ENCODE results near the gene CPSF2. TPM values are rescaled to one million over a fixed set of nuclear protein-coding genes. Genes with fewer than 3 reads are reported as not detected.

The CPSF2 gene
- total and polyA plus RNA-seq, 2 donors (not counting 1 experiment from before 2014, with no cell fraction given), result 41.8 to 46.9 TPM

- TF ChIP-seq CTCF (conservative IDR thresholded peaks at IDR 0.05 in 1 of 2, IDR thresholded peaks at IDR 0.05 in 1 of 2; ENCODE audit: low read depth in 1 of 2, low read length in 2 of 2) (no peak), EZH2 (IDR thresholded peaks at IDR 0.05; ENCODE audit: low read length, missing control alignments) (no peak)
- no peak overlapping the region for H2AFZ ChIP-seq (ENCODE audit: low read length)
These were observed 13.2 kb upstream of the CPSF2 start for GRCh38 chr14:92108345-92109254.

GRCh38 chr14:92109490-92109889 is 12.3 kb upstream of the CPSF2 start:
- Histone ChIP-seq H3K4me3 (replicated peaks in 1 of 4; ENCODE audit: control extremely low read depth in 1 of 4, insufficient read depth in 1 of 4, low read depth in 3 of 4, low read length in 4 of 4) (no peak overlapping the region), H3K4me2 (ENCODE audit: extremely low read depth, insufficient read depth, low read length) (no peak overlapping the region), H3K27ac (ENCODE audit: insufficient read depth, low read length) (no peak overlapping the region), H3K4me1 (ENCODE audit: control insufficient read depth, extremely low read depth, insufficient read depth, low read length) (peaks cover 4% of the 10 kb centered on the region), H4K20me1 (ENCODE audit: control insufficient read depth, extremely low read depth, insufficient read depth, low read length) (no peaks in the 10 kb centered on the region), H3K79me2 (ENCODE audit: control insufficient read depth, insufficient read depth, low read length) (peaks cover 6% of the 10 kb centered on the region), H3K9ac (ENCODE audit: insufficient read depth, low read length) (no peak overlapping the region), H3K36me3 (ENCODE audit: control insufficient read depth, insufficient read depth, low read length) (no peaks in the 10 kb centered on the region), H3K27me3 (ENCODE audit: control insufficient read depth, insufficient read depth, low read length) (no peaks in the 10 kb centered on the region), H2AFZ (ENCODE audit: low read length) (no peak overlapping the region), H3K9me3 (ENCODE audit: control insufficient read depth, insufficient read depth, low read depth, low read length) (no peaks in the 10 kb centered on the region)
- no peak for TF ChIP-seq EZH2 (IDR thresholded peaks at IDR 0.05; ENCODE audit: low read length, missing control alignments)
- no peak for TF ChIP-seq CTCF (conservative IDR thresholded peaks at IDR 0.05 in 1 of 2, IDR thresholded peaks at IDR 0.05 in 1 of 2; ENCODE audit: low read depth in 1 of 2, low read length in 2 of 2)
- DNase-seq (ENCODE audit: low read depth in 2 of 2), result no peak

More at GRCh38 chr14:92108345-92109254, 13.2 kb upstream of the CPSF2 start:
- Histone ChIP-seq H3K9me3 (ENCODE audit: control insufficient read depth, insufficient read depth, low read depth, low read length) (no peaks in the 10 kb centered on the region), H3K9ac (ENCODE audit: insufficient read depth, low read length) (no peak overlapping the region), H3K79me2 (ENCODE audit: control insufficient read depth, insufficient read depth, low read length) (peaks cover 14% of the 10 kb centered on the region), H3K27me3 (ENCODE audit: control insufficient read depth, insufficient read depth, low read length) (no peaks in the 10 kb centered on the region), H3K4me2 (ENCODE audit: extremely low read depth, insufficient read depth, low read length) (no peak overlapping the region), H3K4me1 (ENCODE audit: control insufficient read depth, extremely low read depth, insufficient read depth, low read length) (peaks cover 4% of the 10 kb centered on the region), H3K36me3 (ENCODE audit: control insufficient read depth, insufficient read depth, low read length) (no peaks in the 10 kb centered on the region), H4K20me1 (ENCODE audit: control insufficient read depth, extremely low read depth, insufficient read depth, low read length) (no peaks in the 10 kb centered on the region), H3K4me3 (replicated peaks in 1 of 4; ENCODE audit: control extremely low read depth in 1 of 4, insufficient read depth in 1 of 4, low read depth in 3 of 4, low read length in 4 of 4) (no peak overlapping the region), H3K27ac (ENCODE audit: insufficient read depth, low read length) (no peak overlapping the region)
- DNase-seq (ENCODE audit: low read depth in 2 of 2), result no peak

GRCh38 chr14:92121207-92121669 is 531 bp upstream of the CPSF2 start:
- peak overlapping the region; percentile 98 for H3K27ac ChIP-seq (ENCODE audit: insufficient read depth, low read length)
- TF ChIP-seq EZH2 (IDR thresholded peaks at IDR 0.05; ENCODE audit: low read length, missing control alignments) (no peak), CTCF (conservative IDR thresholded peaks at IDR 0.05 in 1 of 2, IDR thresholded peaks at IDR 0.05 in 1 of 2; ENCODE audit: low read depth in 1 of 2, low read length in 2 of 2) (no peak)
- H3K9me3 ChIP-seq (ENCODE audit: control insufficient read depth, insufficient read depth, low read depth, low read length), result no peaks in the 10 kb centered on the region
- peaks cover 2% of the 10 kb centered on the region for H3K4me1 ChIP-seq (ENCODE audit: control insufficient read depth, extremely low read depth, insufficient read depth, low read length)
- no peaks in the 10 kb centered on the region for H3K27me3 ChIP-seq (ENCODE audit: control insufficient read depth, insufficient read depth, low read length)
- H3K4me3 ChIP-seq (replicated peaks in 1 of 4; ENCODE audit: control extremely low read depth in 1 of 4, insufficient read depth in 1 of 4, low read depth in 3 of 4, low read length in 4 of 4), result peak overlapping the region; percentile 77 to 99 (median 91)
- no peak overlapping the region for H3K4me2 ChIP-seq (ENCODE audit: extremely low read depth, insufficient read depth, low read length)
- peaks cover 30% of the 10 kb centered on the region for H3K79me2 ChIP-seq (ENCODE audit: control insufficient read depth, insufficient read depth, low read length)
- H3K36me3 ChIP-seq (ENCODE audit: control insufficient read depth, insufficient read depth, low read length), result no peaks in the 10 kb centered on the region
- peak; percentile 51 to 57 for DNase-seq (ENCODE audit: low read depth in 2 of 2)
- H2AFZ ChIP-seq (ENCODE audit: low read length), result peak overlapping the region; percentile 97
- peak overlapping the region; percentile 99 for H3K9ac ChIP-seq (ENCODE audit: insufficient read depth, low read length)
- no peaks in the 10 kb centered on the region for H4K20me1 ChIP-seq (ENCODE audit: control insufficient read depth, extremely low read depth, insufficient read depth, low read length)

All from fibroblast of lung (primary cell).